H1 (cell line): ENCODE data around the gene ASB7.

ENCODE experiments used
- CBX5 ChIP-seq: fragments of 300-800, 300-1000 bp; sonication (generic); IDR thresholded peaks from 2 replicates; pipeline ENCODE4 v1.7.1; 2016; ENCODE audit warnings: antibody characterized with exemption, low read length, low read depth
- KDM1A ChIP-seq: fragments of 200-600, 300-600 bp; sonication (generic); IDR thresholded peaks from 2 replicates; pipeline ENCODE4 v1.7.1; 2016; ENCODE audit warnings: mild to moderate bottlenecking, low read length, borderline replicate concordance
- POLR2A ChIP-seq, 2 experiments: IDR thresholded peaks; 1 replicate in 1 of 2; 2 replicates in 1 of 2; pipeline ENCODE4 v1.6.1; 2011; ENCODE audit warnings: low read depth in 2 of 2, low read length in 2 of 2, mild to moderate bottlenecking in 2 of 2; ENCODE audit errors: control extremely low read depth in 1 of 2
- RAD21 ChIP-seq, 2 experiments: IDR thresholded peaks in 1 of 2; conservative IDR thresholded peaks in 1 of 2; 2 replicates each; pipeline ENCODE4 v1.6.1; 2011; ENCODE audit warnings: low read depth in 2 of 2, low read length in 2 of 2, improper control_type of control experiment in 1 of 2, inconsistent platforms in 1 of 2, mild to moderate bottlenecking in 1 of 2, moderate library complexity in 1 of 2
- SIN3A ChIP-seq, 2 experiments: IDR thresholded peaks in 1 of 2; conservative IDR thresholded peaks in 1 of 2; 2 replicates each; pipeline ENCODE4 v1.6.1; 2011 to 2012; ENCODE audit warnings: low read length in 2 of 2, improper control_type of control experiment in 1 of 2, low read depth in 1 of 2, mild to moderate bottlenecking in 1 of 2
- TF ChIP-seq, protein P1 (sequence below), 3 experiments: IDR thresholded peaks; 1 replicate in 2 of 3; 2 replicates in 1 of 3; pipeline versions ENCODE4 v1.5.1 to v1.6.1; 2011; ENCODE audit warnings: low read length in 3 of 3, mild to moderate bottlenecking in 3 of 3, inconsistent platforms in 2 of 3, low read depth in 1 of 3, moderate library complexity in 1 of 3; ENCODE audit not compliant: insufficient read depth in 1 of 3; ENCODE audit errors: control extremely low read depth in 1 of 3

DNA sequence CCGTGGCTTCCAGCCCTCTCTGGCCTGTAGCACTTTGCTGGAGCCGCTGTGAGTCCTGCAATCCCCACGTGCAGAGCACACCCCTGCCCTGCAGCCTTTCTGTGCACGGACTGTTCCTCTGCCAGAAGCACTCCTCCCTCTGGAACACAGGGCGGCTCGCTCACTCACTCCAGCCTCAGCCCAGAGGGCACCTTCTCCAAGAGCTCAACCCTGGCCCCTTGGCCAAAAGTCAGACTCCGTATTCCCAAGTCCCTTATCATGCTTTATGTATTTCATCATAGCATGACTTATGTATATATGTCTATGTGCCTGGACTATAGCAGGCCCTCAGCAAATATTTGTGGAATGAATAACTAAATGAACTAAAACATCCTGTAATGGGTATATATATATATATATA, 63.2 kb downstream of the ASB7 start:
- TF ChIP-seq, protein P1, sequence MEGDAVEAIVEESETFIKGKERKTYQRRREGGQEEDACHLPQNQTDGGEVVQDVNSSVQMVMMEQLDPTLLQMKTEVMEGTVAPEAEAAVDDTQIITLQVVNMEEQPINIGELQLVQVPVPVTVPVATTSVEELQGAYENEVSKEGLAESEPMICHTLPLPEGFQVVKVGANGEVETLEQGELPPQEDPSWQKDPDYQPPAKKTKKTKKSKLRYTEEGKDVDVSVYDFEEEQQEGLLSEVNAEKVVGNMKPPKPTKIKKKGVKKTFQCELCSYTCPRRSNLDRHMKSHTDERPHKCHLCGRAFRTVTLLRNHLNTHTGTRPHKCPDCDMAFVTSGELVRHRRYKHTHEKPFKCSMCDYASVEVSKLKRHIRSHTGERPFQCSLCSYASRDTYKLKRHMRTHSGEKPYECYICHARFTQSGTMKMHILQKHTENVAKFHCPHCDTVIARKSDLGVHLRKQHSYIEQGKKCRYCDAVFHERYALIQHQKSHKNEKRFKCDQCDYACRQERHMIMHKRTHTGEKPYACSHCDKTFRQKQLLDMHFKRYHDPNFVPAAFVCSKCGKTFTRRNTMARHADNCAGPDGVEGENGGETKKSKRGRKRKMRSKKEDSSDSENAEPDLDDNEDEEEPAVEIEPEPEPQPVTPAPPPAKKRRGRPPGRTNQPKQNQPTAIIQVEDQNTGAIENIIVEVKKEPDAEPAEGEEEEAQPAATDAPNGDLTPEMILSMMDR (IDR thresholded peaks at IDR 0.05; ENCODE audit: control extremely low read depth in 1 of 3, insufficient read depth in 1 of 3, low read depth in 1 of 3, low read length in 3 of 3), result no peak
- TF ChIP-seq RAD21 (IDR thresholded peaks at IDR 0.05 in 1 of 2, conservative IDR thresholded peaks at IDR 0.05 in 1 of 2; ENCODE audit: low read depth in 2 of 2, low read length in 2 of 2), result no peak
- no peak for TF ChIP-seq POLR2A (IDR thresholded peaks at IDR 0.05; ENCODE audit: control extremely low read depth in 1 of 2, low read depth in 2 of 2, low read length in 2 of 2)
- no peak for TF ChIP-seq KDM1A
- no peak for TF ChIP-seq SIN3A (conservative IDR thresholded peaks at IDR 0.05 in 1 of 2, IDR thresholded peaks at IDR 0.05 in 1 of 2; ENCODE audit: low read depth in 1 of 2, low read length in 2 of 2)
- TF ChIP-seq CBX5, result no peak
